Tibial artery (tissue), 4 donors: ENCODE results near the gene MAPK12.
A peak's percentile ranks its signal among the peaks of the same experiment; 100 is the strongest.
"Not testable (repeated sequence)": the region's sequence is repeated elsewhere in the genome, so short reads cannot be mapped to it uniquely, and the experiment has no call there.

ENCODE experiments used
- DNase-seq, 2 donors: peaks; one replicate each; pipeline ENCODE4 v3.0.0-alpha.2; 2019
- H3K27ac ChIP-seq, 2 donors: fragments of 200-600 bp; sonication (generic) in 1 of 2; 1 replicate in 1 of 2; 2 replicates in 1 of 2; pipeline ENCODE4 v1.5.1; 2018 to 2019; ENCODE audit warnings: mild to moderate bottlenecking in 1 of 2
- H3K27me3 ChIP-seq, 2 donors: fragments of 200-600 bp; sonication (generic) in 1 of 2; one replicate each; pipeline versions ENCODE4 v1.5.1 to v1.6.0; 2016 to 2019
- H3K36me3 ChIP-seq, 3 donors: fragments of 200-600 bp; sonication (generic) in 2 of 3; one replicate each; pipeline ENCODE4 v1.5.1; 2016 to 2019; ENCODE audit warnings: mild to moderate bottlenecking in 2 of 3
- H3K4me1 ChIP-seq, 4 donors: fragments of 200-600 bp; sonication (generic) in 2 of 4; 1 replicate in 3 of 4; 2 replicates in 1 of 4; pipeline ENCODE4 v1.5.1; 2016 to 2019
- H3K4me3 ChIP-seq, 2 donors: fragments of 200-600 bp; sonication (generic) in 1 of 2; 1 replicate in 1 of 2; 2 replicates in 1 of 2; pipeline ENCODE4 v1.5.1; 2018 to 2019; ENCODE audit warnings: mild to moderate bottlenecking in 2 of 2
- H3K9me3 ChIP-seq, 3 donors: fragments of 200-600 bp; sonication (generic) in 1 of 3; one replicate each; pipeline ENCODE4 v1.5.1; 2016 to 2019
- intact Hi-C: fragments of 100-400 bp; cut with DNase I; formaldehyde crosslinking; loops from one replicate; pipeline ENCODE4 v1.15.0; 2023; ENCODE audit warnings: low total_unique reads
- TF ChIP-seq, protein P1 (sequence below), 2 experiments: fragments of 200-600 bp in 1 of 2; fragments of 450-650 bp in 1 of 2; IDR thresholded peaks; one replicate each; pipeline ENCODE4 v1.5.1; 2017 to 2019; ENCODE audit warnings: antibody characterized with exemption in 2 of 2, mild to moderate bottlenecking in 1 of 2, moderate library complexity in 1 of 2

The MAPK12 gene

GRCh38 chr22:50275181-50276055, 13.9 kb upstream of the MAPK12 start:
- Histone ChIP-seq H3K27me3 (peaks cover 4 to 17% of the 10 kb centered on the region in 2 donors), H3K9me3 (no peaks in the 10 kb centered on the region), H3K27ac (peak overlapping the region in 1 of 2 donors; percentile 20), H3K36me3 (peaks cover 50 to 62% (median 57%) of the 10 kb centered on the region in 3 donors), H3K4me1 (peaks cover 0 to 19% (median 18%) of the 10 kb centered on the region in 4 donors), H3K4me3 (no peak overlapping the region)
- TF ChIP-seq, protein P1, sequence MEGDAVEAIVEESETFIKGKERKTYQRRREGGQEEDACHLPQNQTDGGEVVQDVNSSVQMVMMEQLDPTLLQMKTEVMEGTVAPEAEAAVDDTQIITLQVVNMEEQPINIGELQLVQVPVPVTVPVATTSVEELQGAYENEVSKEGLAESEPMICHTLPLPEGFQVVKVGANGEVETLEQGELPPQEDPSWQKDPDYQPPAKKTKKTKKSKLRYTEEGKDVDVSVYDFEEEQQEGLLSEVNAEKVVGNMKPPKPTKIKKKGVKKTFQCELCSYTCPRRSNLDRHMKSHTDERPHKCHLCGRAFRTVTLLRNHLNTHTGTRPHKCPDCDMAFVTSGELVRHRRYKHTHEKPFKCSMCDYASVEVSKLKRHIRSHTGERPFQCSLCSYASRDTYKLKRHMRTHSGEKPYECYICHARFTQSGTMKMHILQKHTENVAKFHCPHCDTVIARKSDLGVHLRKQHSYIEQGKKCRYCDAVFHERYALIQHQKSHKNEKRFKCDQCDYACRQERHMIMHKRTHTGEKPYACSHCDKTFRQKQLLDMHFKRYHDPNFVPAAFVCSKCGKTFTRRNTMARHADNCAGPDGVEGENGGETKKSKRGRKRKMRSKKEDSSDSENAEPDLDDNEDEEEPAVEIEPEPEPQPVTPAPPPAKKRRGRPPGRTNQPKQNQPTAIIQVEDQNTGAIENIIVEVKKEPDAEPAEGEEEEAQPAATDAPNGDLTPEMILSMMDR (IDR thresholded peaks at IDR 0.05): no peak
- no peak for DNase-seq
- intact Hi-C loops: loop anchor here (2.0 kb wide), 1 partner anchor 51 kb away; the partner anchor contains the start of gene DENND6B

GRCh38 chr22:50274771-50275170, 13.3 kb upstream of the MAPK12 start:
- intact Hi-C loops: no loop called here
- Histone ChIP-seq H3K36me3 (peaks cover 44 to 55% (median 50%) of the 10 kb centered on the region in 3 donors), H3K4me1 (peaks cover 0 to 24% (median 22%) of the 10 kb centered on the region in 4 donors), H3K27ac (no peak overlapping the region), H3K9me3 (no peaks in the 10 kb centered on the region), H3K4me3 (no peak overlapping the region), H3K27me3 (peaks cover 4 to 17% of the 10 kb centered on the region in 2 donors)
- TF ChIP-seq, protein P1 (IDR thresholded peaks at IDR 0.05): no peak
- no peak for DNase-seq

DNA sequence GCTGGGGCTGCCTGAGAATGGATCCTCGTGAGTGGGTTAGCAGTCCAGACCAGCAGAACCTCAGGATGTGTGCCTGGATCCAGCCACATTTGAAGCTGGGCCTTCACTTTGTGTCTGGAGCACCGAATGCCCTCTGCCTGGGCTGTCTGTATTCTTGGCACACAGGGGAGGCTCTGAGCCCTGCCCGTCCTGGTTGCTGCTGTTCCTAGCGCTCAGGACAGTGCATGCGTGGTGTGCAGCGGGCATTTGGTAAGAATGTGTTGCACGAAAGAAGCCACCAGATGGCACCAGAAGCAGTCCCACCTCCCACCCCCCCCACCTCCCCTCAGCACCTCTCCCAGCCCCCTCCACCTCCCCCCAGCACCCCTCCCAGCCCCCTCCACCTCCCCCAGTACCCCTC, 12.8 kb upstream of the MAPK12 start:
- DNase-seq: no peak
- H3K4me3 ChIP-seq: no peak overlapping the region
- no peak overlapping the region for H3K27ac ChIP-seq
- peaks cover 0 to 28% (median 26%) of the 10 kb centered on the region in 4 donors for H3K4me1 ChIP-seq
- H3K36me3 ChIP-seq: peaks cover 39 to 51% (median 46%) of the 10 kb centered on the region in 3 donors
- peaks cover 4 to 17% of the 10 kb centered on the region in 2 donors for H3K27me3 ChIP-seq
- H3K9me3 ChIP-seq: no peaks in the 10 kb centered on the region
- intact Hi-C loops: no loop called here
- TF ChIP-seq, protein P1 (IDR thresholded peaks at IDR 0.05): peak in 1 of 2 experiments; percentile 27

DNA sequence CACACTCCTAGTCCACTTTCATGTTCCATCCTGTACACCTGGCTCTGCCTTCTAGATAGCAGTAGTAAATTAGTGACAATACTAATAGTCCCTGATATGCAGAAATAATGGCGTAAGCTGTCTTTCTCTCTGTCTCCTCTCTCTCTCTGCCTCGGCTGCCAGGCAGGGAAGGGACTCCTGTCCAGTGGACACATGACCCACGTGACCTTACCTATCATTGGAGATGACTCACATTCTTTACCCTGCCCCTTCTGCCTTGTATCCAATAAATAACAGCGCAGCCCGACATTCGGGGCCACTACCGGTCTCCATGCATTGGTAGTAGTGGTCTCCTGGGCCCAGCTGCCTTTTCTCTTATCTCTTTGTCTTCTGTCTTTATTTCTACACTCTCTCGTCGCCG, 12.3 kb upstream of the MAPK12 start:
- DNase-seq, H3K9me3 ChIP-seq, intact Hi-C loops, H3K4me3 ChIP-seq, H3K27ac ChIP-seq: not testable (repeated sequence)
- peaks cover 0 to 34% (median 29%) of the 10 kb centered on the region in 4 donors for H3K4me1 ChIP-seq
- peaks cover 4 to 17% of the 10 kb centered on the region in 2 donors for H3K27me3 ChIP-seq
- peaks cover 34 to 45% (median 41%) of the 10 kb centered on the region in 3 donors for H3K36me3 ChIP-seq

DNA sequence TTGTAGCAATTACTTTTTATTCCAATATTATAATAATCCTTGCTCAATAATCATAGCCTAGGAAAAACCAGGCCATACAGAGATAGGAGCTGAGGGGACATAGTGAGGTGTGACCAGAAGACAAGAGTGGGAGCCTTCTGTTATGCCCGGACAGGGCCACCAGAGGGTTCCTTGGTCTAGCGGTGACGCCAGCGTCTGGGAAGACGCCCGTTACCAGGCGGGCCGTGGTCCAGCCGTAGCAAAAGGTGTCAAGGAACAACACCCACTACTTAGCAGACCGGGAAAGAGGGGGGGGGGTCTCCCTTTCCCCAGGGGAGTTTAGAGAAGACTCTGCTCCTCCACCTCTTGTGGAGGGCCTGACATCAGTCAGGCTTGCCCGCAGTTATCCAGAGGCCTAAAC, 11.9 kb upstream of the MAPK12 start:
- H3K4me1 ChIP-seq: peaks cover 0 to 38% (median 31%) of the 10 kb centered on the region in 4 donors
- DNase-seq, H3K4me3 ChIP-seq, H3K9me3 ChIP-seq, H3K27ac ChIP-seq, intact Hi-C loops: not testable (repeated sequence)
- H3K36me3 ChIP-seq: peaks cover 30 to 41% (median 36%) of the 10 kb centered on the region in 3 donors
- H3K27me3 ChIP-seq: peaks cover 4 to 17% of the 10 kb centered on the region in 2 donors

GRCh38 chr22:50272044-50272802, 10.7 kb upstream of the MAPK12 start:
- intact Hi-C loops: no loop called here
- TF ChIP-seq, protein P1 (IDR thresholded peaks at IDR 0.05): no peak
- H3K4me3 ChIP-seq: peak overlapping the region in 1 of 2 donors; percentile 54
- no peaks in the 10 kb centered on the region for H3K9me3 ChIP-seq
- no peak for DNase-seq
- peaks cover 0 to 49% (median 42%) of the 10 kb centered on the region in 4 donors for H3K4me1 ChIP-seq
- peaks cover 18 to 30% (median 25%) of the 10 kb centered on the region in 3 donors for H3K36me3 ChIP-seq
- no peak overlapping the region for H3K27ac ChIP-seq
- peaks cover 4 to 17% of the 10 kb centered on the region in 2 donors for H3K27me3 ChIP-seq
